Measurements from ENCODE around the gene ARNT2.

The ARNT2 gene

DNA sequence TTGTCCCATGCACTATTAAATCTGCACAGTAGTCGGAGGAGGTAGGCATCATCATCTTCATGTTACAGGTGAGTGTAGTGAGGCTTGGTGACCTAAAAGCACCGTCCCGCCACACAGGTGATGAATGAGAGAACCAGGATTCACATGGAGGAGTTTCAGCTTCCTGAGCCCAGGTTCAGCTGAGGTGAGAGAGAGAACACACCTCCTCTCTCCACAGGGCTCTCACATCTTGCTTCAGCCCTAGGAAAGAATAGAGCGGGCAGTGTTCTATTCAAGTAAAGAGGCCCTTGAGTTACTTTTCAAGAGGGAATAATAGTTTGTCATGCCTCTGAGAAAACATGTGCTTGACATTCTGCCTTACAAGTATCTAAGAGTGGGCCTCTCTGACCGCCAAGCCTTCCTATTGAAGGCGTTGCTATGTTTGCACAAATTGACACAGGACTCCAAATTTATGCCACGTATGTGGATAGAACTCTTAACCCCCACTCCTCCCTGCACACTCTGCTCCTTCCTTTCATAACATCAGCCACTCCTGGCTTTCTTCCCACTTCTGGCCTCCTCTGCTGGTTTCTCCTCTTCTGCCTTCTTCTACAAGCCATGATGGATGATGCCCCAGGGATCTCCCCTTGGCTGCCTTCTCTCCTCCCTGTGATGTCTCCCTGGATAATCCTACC, 152.6 kb downstream of the ARNT2 start:
- peak; percentile 70 to 75 for DNase-seq (ENCODE audit: low read depth in 2 of 2)

DNA sequence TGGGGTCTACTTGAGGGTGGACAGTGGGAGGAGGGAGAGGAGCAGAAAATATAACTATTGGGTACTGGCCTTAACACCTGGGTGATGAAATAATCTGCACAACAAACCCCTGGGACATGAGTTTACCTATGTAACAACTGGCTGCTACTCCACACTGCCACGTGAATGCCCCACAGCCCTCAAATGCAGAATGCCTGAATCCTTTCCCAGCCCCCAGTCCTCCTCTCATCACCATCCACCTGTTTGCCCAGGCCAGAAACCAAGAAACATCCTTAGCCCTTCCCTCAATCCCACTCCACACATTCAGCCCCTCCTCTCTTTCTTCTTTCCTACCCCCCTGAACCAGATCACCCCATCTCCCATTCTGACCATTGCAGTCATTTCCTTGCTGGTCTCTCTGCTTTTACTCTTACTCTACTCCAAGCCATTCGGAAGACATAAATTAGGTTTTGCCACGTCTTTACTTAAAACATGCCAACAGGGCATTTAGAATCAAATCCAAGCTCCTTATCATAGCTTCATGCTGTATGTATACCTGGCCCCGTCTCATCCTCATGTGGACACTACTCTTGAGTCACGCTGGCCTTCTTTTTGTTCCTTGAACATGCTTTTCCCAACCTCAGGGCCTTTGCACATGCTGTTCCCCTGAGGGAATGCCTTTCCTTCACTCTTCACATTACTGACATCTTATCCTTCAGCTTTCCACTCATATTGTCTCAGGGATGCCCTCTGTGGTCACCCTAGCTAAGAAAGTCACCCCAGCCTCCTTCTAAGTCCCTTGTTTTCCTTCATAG, 153.5 kb downstream of the ARNT2 start:
- no peak for DNase-seq (ENCODE audit: low read depth in 2 of 2)

DNA sequence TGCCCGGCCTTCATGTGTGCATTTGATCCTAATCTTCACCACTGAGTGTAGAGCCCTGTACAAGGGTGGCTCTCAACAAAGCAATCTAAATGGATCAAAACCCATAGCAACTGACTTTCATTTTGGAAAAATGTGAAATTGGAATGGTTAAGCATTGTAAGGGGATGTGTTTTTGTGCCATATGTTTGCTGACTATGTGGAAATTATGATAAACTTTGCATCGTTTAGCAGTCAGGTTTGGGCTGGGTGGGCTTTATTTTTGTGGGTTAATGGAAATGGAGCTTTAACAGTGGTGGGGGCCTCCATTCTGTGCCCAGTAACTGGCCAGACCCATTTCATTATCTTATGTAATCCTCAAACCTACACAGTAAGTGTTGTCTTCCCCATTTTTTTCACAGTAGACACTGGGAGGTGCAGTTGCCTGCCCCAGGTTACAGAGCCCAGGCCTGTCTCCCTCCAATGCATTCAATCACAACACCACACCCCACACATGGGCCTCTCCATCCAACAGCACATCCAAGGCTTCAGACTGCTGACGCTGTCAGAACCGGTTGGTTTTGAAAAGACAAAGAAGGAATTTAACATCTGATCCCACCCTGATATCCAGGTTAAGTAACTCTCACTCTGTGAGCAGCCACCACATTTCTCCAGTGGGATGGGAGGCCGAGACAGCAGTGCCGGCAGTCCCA, 154.6 kb downstream of the ARNT2 start:
- no peak for DNase-seq (ENCODE audit: low read depth in 2 of 2)

DNA sequence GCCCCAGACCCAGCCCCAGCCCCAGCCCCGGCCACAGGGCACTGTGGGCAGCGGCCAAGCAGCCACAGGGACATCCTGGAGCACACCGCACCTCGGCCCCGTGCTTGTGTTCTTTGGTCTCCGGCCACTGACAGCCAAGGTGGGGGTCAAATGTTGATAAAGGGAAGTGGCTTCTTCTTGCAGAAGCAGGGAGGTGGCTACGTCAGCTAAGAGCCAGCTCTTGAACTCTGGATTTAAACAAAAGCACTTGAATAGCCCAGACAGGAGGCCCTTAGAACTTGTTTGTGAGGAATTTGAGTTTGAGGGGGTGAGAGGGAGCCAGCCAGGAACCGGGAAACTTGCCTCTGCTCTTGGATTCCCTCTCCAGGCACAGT, 155.1 kb downstream of the ARNT2 start:
- DNase-seq (ENCODE audit: low read depth in 2 of 2), result no peak

DNA sequence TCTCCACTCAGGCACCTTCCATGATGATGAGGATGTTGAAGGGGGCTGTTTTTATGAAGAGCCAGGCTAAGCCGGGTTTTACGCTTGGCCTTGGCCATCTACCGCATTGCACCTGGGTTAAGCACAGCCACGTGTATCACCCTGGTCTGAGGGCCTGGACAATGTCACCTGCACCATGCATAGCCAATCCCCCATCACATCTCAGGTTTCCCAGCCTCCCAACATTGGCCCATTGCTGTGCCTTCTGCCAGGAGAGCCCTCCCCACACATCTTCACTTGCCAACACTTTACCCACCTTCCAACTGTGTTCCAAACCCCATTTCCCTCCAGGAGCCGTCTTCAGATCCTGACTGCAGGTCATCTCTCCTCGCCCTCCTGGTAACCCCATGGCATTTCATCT, 155.6 kb downstream of the ARNT2 start:
- DNase-seq (ENCODE audit: low read depth in 2 of 2), result no peak

DNA sequence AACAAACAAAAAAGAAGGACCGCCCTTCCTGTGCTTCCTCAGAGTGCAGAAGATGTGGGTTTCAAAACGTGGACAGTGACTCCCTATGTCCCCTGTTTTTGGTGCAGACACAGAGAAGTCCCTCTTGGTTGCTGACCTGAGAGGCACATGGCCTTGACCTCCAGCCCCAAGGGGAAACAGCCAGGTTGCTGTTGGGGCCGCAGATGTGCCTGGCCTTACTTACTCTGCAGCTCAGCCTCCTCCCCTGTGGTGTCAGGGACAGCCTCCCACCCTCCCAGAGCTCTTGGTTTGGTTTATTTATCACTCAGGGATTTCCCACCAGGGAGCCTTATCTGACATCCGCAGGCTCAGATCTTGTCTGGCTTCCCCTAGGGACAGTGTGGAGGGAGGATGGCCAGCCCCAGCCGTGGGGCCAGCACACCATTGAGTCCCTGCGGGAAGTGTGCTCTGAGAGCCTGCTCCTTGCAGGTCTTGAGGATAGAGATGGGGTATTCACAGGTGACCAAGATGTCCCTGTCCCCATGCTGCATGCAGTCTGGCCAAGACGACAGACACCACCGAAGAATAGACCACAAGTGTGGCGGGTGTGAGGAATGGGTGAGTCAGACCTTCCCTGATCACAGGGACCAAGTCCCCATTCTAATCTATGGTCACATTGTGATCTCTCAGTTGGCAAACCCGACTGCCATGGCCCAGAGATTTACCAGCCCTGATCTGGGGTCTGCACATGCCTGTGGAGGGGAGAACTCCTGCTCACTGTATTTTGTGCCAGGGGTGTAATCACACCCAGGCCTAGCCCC, 156.6 kb downstream of the ARNT2 start:
- no peak for DNase-seq (ENCODE audit: low read depth in 2 of 2)

DNA sequence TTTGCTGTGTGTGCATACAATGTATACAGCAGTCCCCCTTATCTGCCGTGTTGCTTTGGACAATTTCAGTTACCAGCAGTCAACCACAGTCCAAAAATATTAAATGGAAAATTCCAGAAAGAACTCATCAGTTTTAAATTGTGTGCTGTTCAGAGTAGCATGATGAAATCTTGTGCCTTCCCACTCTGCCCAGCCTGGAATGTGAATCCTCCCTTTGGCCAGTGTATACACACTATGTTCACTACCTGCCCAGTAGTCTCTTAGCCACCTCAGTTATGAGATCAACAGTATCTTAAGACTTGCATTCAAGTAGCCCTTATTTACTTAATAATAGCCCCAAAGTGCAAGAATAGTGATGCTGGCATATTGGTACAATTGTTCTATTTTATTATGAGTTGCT, 157.3 kb downstream of the ARNT2 start:
- DNase-seq (ENCODE audit: low read depth in 2 of 2), result no peak

DNA sequence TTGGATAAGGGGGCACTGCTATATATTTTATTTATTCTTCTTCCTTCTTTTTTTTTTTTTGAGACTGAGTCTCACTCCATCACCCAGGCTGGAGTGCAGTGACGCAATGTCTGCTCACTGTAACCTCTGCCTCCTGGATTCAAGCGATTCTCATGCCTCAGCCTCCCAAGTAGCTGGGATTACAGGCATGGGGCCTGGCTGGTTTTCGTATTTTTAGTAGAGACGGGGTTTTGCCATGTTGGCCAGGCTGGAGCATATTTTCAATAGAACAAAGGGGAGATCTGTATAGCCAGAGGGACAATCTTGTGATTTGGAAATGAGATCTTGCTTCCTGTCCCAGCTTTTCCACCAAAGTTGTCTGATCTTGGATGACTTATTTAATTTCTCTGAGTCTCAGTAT, 157.9 kb downstream of the ARNT2 start:
- no peak for DNase-seq (ENCODE audit: low read depth in 2 of 2)

DNA sequence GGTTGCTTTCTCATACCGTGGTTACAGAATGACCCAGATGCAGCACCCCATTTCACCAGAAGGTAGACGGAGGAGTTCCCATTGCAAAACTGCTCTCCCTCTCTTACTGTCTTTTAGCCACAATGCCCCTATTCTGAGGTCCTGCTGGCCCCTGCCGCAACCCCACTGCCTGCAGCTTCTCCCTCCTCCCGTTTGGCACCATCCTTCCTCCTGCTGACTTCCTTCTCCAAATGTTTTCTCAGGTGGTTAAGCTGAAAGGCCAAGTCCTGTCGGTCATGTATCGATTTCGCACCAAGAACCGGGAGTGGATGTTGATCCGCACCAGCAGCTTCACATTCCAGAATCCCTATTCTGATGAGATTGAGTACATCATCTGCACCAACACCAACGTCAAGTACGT, 158.7 kb downstream of the ARNT2 start:
- no peak for DNase-seq (ENCODE audit: low read depth in 2 of 2)

DNA sequence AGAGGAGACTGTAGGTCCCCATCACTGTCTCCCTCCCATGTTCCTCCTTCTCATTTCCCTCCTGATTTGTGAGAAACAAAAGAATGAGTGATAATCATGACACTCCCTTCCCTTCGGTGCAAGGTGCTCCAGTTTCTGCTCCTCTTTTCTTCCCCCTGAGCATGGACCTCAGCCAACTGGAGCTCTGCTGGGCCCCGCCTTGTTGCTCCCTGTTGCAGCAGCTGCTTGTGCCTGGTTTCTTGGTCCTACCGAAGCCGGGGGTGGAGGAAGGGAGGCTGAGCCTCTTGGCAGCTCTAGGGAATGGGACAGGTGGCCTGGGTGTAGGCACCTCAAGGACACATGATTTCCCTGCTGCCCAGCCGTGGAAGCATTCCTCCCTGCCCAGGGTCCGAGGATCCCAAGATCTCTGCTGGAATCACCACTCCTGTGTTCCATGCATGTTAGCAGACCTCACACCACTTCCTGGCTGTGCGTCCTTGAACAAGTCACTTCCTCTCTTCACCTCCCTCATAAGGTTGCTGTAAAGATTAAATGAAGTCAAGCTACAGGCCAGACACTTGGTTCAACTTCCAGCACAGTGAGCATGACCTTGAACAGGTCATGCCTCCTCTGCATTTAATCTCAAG, 159.3 kb downstream of the ARNT2 start:
- no peak for DNase-seq (ENCODE audit: low read depth in 2 of 2)

DNA sequence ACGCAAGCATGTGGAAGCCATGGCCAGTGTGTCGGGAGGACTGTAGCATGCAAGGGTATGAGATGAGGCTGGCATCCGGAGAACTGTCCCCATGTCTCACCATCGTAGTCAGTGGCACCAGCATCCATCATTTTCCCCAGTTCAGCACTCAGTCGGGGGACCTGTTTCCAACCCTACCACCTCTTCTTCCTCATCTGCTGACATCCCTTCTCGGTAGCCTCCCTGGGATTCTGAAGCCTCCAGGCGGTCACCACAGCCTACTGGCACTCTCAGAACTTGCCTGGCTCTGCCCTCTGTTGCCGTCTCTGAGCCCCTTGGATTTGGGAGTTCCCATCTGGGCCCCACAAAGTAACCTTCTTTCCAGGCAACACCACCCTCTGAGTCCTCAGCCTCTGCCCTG, 159.9 kb downstream of the ARNT2 start:
- no peak for DNase-seq (ENCODE audit: low read depth in 2 of 2)

DNA sequence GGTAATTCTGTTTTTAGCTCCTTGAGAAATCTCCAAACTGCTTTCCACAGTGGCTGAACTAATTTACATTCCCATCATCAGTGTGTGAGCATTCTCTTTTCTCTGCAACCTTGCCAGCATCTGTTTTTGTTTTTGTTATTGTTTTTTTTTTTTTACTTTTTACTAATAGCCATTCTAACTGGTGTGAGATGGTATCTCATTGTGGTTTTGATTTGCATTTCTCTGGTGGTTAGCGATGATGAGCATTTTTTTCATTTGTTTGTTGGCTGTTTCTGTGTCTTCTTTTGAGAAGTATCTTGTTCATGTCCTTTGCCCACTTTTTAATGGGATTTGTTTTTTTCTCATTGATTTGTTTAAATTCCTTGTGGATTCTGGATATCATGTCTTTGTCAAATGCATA, 161.2 kb downstream of the ARNT2 start:
- no peak for DNase-seq (ENCODE audit: low read depth in 2 of 2)

DNA sequence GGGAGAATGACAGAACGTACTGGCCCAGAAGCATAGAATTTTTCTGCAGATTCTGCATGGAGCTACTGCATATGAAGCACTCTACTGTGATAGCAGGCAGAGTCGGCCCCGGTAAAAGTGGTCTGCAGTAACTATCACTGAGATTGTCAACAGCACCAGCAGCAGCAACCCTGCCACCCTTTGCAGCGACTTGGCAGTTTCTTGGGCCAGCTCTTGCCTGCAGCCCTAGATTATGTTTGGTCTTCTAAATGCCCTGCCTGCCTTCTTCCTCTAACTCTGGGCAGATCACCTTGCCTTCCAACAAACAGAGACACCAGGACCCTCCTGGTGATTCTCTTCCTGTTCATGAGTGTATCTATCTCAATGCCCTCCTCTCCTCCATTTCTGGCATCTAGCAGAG, 161.8 kb downstream of the ARNT2 start:
- DNase-seq (ENCODE audit: low read depth in 2 of 2), result no peak

DNA sequence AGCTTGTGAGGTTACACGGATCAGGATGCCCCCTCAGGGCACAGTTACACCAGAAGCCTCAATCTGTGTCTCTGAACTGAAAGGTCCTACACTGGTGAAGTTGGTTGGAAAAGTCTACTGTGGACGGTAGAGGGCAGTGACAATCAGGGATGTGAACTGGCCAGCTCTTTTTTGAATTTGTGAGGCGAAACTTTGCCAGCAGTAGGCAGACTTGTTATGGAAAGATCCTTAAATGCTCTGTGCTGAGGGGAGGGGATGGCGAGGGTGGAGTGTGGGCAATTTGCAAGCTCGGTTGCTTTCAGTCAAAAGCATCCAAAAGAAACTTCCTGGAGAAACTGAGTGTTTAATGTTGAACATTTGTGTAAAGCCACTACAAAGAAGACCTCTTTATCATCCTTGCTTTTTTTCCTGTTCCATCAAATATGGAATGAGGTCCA, 163.6 kb downstream of the ARNT2 start:
- DNase-seq (ENCODE audit: low read depth in 2 of 2), result peak; percentile 64 to 69

DNA sequence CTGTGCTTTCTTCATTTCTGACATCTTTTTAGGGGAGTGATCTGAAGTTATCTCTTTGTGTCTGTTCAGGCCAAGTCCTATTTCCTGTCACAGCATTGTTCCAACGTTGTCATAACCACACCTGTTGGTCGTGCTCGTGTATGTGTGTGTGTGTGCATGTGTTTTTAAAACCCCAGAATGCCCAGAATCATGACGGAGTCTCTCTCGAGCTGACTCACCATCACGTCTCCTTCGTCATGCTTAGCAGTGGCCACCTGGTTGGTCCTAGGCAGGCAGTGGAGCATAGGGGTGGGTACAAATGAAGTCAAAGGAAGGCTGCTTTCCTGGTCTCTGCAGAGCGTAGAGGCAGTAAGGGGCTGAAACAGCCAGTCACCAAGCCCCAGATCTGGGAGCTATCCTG, 164.1 kb downstream of the ARNT2 start:
- DNase-seq (ENCODE audit: low read depth in 2 of 2), result no peak

DNA sequence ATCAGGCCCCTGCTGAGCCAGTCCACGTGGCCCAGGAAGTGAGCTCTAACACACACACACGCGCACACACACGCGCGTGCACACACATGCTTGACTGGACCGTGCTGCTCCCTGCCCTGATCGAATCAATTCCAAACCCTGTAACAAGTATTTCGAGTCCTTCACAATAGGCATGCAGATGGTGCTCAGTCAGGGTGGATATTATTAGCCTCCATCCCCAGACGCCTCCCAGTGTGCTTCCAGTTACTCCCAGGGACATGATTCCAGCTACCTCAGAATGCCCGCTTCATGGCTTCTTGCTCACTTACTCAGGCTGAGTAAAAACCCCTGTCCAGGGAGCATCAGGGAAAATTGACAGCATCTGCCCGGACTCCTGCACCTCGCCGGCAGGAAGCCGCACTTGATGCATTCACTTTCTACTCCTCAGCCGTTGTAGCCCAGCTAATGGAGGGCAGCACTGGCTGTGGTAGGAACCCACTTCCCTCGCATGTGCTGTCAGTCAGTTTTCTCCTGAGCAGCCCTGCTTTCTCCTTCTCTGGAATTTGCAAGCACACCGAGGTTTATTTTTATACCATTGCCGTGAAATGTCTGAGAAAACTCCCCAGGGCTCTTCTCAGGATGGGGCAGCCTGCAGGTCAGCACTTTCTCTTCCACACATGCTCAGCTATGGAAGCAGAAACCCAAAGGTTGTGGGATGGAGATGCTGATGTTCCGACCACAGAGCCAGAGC, 164.9 kb downstream of the ARNT2 start:
- no peak for DNase-seq (ENCODE audit: low read depth in 2 of 2)

DNA sequence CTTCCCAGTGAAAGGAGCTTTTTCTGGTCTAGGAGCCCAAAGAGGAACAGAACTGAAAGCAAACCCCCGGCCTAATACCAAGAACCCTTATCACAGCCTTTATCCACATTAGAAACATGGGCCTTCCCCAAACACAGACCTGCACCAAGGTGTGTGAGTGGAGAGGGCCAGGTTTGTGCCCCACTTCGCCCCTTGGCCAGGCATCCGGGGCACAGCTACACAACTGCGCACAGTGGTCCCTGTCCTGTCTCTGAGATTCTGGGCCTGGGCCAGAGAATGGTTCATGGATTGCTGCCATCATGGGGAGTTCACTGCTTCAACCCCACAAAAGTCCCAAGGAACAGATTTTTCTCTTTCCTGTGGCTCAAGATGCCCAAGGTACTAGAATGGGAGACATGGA, 165.5 kb downstream of the ARNT2 start:
- DNase-seq (ENCODE audit: low read depth in 2 of 2), result no peak

DNA sequence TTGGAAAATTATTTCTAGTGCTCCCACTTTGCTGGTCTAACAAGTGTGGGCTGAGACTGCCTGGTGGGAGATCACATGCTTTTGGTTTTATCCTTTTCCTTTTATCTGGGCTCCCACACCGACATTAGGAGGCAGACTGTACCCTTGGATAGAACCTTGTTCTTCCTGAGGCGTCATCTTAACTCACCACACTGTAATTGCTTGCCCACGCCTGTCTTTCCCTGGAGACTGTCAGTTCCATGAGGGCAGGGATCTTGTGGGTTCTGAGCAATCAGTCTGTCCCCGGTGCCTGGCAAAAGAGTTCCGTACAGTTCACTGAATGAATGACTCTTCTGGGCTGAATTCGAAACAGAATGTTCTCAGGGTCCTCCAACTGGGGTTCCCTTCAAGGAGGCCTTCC, 166.4 kb downstream of the ARNT2 start:
- DNase-seq (ENCODE audit: low read depth in 2 of 2), result no peak

DNA sequence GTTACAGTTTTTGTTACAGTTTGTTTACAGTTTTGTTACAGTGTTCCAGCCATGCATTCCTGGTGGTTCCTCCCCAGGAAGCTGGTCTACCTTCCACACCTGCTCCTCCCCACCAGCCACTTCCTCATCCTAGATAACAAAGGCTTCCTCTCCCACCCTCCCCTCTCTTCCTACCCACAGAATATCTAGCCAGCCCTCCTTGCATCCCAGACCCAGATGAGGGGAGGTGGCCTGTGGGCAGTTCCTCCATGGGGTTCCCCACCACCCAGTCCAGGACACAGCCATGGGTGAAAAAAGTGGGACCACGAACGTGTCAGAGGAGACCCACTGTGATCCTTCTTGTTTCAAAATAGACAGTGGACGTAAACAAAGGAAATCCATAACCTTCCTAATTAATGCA, 168.2 kb downstream of the ARNT2 start:
- DNase-seq (ENCODE audit: low read depth in 2 of 2), result no peak

DNA sequence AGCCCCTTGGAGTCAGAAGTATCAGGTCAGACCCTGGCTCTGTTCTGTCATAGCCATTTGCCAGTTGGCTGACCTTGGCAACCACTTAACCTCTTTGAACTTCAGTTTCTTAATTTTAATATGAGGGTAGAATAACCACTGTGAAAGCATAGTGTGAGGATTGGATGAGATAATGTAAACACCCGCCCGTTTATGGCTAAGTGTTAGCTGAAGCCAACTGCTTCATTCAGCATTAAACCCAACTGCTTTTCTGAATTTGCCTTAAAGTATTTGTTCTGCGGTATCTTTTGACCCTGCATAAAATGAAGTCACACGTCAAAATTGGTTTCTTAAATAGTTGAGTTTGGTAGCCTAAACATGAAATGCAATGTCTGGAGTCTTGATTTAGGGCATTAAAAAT, 169.4 kb downstream of the ARNT2 start:
- DNase-seq (ENCODE audit: low read depth in 2 of 2), result no peak

DNA sequence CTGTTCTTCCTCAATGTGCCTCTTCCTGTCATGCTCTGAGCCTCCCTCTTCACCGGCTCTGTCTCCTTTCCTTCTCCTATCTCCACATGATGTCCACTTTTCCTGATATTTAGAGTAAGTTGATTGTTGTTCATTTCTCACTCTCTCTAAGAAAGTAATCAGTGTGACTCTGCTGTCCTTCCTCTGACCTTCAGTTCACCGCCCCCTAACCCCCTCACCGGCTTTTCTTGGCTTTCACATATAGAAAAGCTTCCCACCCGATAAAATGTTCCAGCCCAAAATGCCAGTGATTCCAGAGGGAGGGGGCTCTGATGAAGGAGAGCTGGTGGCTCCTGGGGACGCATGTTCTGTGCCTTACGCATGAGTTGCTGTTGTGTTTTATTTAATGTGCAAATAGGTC, 170.4 kb downstream of the ARNT2 start:
- DNase-seq (ENCODE audit: low read depth in 2 of 2), result no peak
